HEK293 (cell line): Measurements from ENCODE around the gene GALNT9.

Experiments
- CTCF ChIA-PET: fragments of 350-600 bp; formaldehyde crosslinking; extraction: SDS; loops from one replicate; lab custom pipeline; 2021; ENCODE audit warnings: antibody characterized with exemption; lab: Yijun Ruan, JAX
- POLR2A ChIA-PET: fragments of 300-600 bp; formaldehyde crosslinking; extraction: SDS; loops from one replicate; lab custom pipeline; 2020; ENCODE audit warnings: antibody characterized with exemption, inconsistent platforms; lab: Yijun Ruan, JAX
- H3K27ac ChIP-seq: fragments of 200-500 bp; sonication (Bioruptor generic); 2 replicates; pipeline ENCODE4 v1.5.1; 2014; ENCODE audit warnings: low read depth, low read length, control low read depth, inconsistent platforms; ENCODE audit errors: extremely low read depth
- H3K36me3 ChIP-seq, 2 experiments: fragments of 200-500 bp in 1 of 2; sonication (Bioruptor generic) in 1 of 2; 1 replicate in 1 of 2; 2 replicates in 1 of 2; pipeline ENCODE4 v1.5.1; 2014 to 2017; ENCODE audit warnings: inconsistent platforms in 2 of 2, low read length in 2 of 2; ENCODE audit not compliant: control insufficient read depth in 2 of 2, insufficient read depth in 1 of 2
- H3K4me1 ChIP-seq: fragments of 200-500 bp; sonication (Bioruptor generic); 2 replicates; pipeline ENCODE4 v1.5.1; 2014; ENCODE audit warnings: mild to moderate bottlenecking, low read length, inconsistent platforms; ENCODE audit not compliant: control insufficient read depth, insufficient read depth
- H3K4me3 ChIP-seq: 2 replicates; pipeline ENCODE4 v1.5.1; 2011; ENCODE audit warnings: low read depth, mild to moderate bottlenecking, control low read depth, low read length, moderate library complexity
- H3K9me3 ChIP-seq: fragments of 200-500 bp; sonication (Bioruptor generic); 2 replicates; pipeline ENCODE4 v1.5.1; 2014; ENCODE audit warnings: low read depth, low read length, inconsistent platforms; ENCODE audit not compliant: control insufficient read depth, insufficient read depth
- REST ChIP-seq: fragments of 450-650 bp; formaldehyde crosslinking; IDR thresholded peaks from 2 replicates; pipeline ENCODE4 v1.5.1; 2016; ENCODE audit warnings: missing biosample characterization, missing genetic modification characterization
- SALL2 ChIP-seq: fragments of 450-650 bp; formaldehyde crosslinking; IDR thresholded peaks from 2 replicates; pipeline ENCODE4 v1.5.0; 2017; ENCODE audit warnings: missing biosample characterization, mild to moderate bottlenecking, missing genetic modification characterization, borderline replicate concordance
- ZNF114 ChIP-seq: fragments of 450-650 bp; formaldehyde crosslinking; IDR thresholded peaks from 2 replicates; pipeline ENCODE4 v1.5.0; 2017; ENCODE audit warnings: missing biosample characterization, missing genetic modification characterization
- ZNF140 ChIP-seq: fragments of 450-650 bp; formaldehyde crosslinking; IDR thresholded peaks from 2 replicates; pipeline ENCODE4 v1.5.1; 2016; ENCODE audit warnings: missing biosample characterization, missing genetic modification characterization
- ZNF341 ChIP-seq: fragments of 450-650 bp; formaldehyde crosslinking; IDR thresholded peaks from 2 replicates; pipeline ENCODE4; 2016; ENCODE audit warnings: low read depth, missing biosample characterization, missing genetic modification characterization
- ZNF404 ChIP-seq: fragments of 450-650 bp; formaldehyde crosslinking; IDR thresholded peaks from 2 replicates; pipeline ENCODE4 v1.5.1; 2017; ENCODE audit warnings: missing biosample characterization, missing genetic modification characterization
- ZNF423 ChIP-seq: fragments of 450-650 bp; formaldehyde crosslinking; IDR thresholded peaks from 2 replicates; pipeline ENCODE4 v1.5.1; 2016; ENCODE audit warnings: missing biosample characterization, missing genetic modification characterization
- ZNF510 ChIP-seq: fragments of 450-650 bp; formaldehyde crosslinking; IDR thresholded peaks from 2 replicates; pipeline ENCODE4 v1.5.1; 2018; ENCODE audit warnings: mild to moderate bottlenecking, missing genetic modification characterization, missing biosample characterization; ENCODE audit not compliant: insufficient replicate concordance
- ZNF548 ChIP-seq: fragments of 450-650 bp; formaldehyde crosslinking; IDR thresholded peaks from 2 replicates; pipeline ENCODE4 v1.5.1; 2016; ENCODE audit warnings: missing biosample characterization, missing genetic modification characterization
- ZNF621 ChIP-seq: fragments of 450-650 bp; formaldehyde crosslinking; IDR thresholded peaks from 2 replicates; pipeline ENCODE4 v1.5.1; 2017; ENCODE audit warnings: missing biosample characterization, missing genetic modification characterization
- ZNF624 ChIP-seq: fragments of 450-650 bp; formaldehyde crosslinking; IDR thresholded peaks from 2 replicates; pipeline ENCODE4 v1.5.1; 2017; ENCODE audit warnings: missing biosample characterization, missing genetic modification characterization
- TF ChIP-seq, protein P1 (sequence below): fragments of 450-650 bp; formaldehyde crosslinking; IDR thresholded peaks from 2 replicates; pipeline ENCODE4 v1.5.1; 2016; ENCODE audit warnings: missing biosample characterization, missing genetic modification characterization
- TF ChIP-seq, protein P2 (sequence below): fragments of 450-650 bp; formaldehyde crosslinking; IDR thresholded peaks from 2 replicates; pipeline ENCODE4 v1.5.1; 2016; ENCODE audit warnings: missing biosample characterization, missing genetic modification characterization

Gene GALNT9

DNA sequence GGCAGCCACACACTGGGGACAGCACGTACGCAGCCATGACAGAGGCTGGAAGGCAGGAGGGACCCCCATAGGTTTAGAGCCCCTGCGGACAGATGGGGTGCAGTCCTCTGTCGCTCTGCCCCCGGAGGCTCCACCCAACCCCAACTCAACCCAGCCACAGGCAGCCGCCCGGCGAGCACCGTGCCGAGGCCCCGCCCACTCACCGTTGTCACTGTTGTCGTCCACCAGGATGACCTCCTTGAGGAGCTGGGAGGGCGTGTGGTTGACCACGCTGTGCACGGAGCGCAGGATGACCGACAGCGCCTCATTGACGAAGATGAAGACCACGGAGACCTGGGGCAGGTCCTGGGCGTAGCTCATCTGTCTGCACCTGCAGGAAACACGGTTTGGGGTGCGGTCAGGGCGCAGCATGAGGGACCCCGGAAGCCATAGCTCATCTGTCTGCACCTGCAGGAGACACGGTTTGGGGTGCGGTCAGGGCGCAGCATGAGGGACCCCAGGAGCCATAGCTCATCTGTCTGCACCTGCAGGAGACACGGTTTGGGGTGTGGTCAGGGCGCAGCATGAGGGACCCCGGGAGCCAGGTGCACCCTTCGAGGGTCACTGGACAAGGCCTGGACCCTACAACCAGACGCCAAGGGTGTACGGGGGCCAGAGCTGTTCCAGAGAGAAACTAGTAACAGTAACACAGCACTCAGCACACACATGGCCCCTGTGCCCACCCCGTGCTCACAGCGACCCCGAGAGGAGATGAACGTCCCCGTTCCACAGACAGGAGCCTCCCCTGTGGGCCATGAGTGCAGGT is 66.9 kb downstream of the GALNT9 start:
- TF ChIP-seq ZNF140, result no peak
- TF ChIP-seq ZNF341 (tag by site-specific recombination), result no peak
- TF ChIP-seq, protein P1, sequence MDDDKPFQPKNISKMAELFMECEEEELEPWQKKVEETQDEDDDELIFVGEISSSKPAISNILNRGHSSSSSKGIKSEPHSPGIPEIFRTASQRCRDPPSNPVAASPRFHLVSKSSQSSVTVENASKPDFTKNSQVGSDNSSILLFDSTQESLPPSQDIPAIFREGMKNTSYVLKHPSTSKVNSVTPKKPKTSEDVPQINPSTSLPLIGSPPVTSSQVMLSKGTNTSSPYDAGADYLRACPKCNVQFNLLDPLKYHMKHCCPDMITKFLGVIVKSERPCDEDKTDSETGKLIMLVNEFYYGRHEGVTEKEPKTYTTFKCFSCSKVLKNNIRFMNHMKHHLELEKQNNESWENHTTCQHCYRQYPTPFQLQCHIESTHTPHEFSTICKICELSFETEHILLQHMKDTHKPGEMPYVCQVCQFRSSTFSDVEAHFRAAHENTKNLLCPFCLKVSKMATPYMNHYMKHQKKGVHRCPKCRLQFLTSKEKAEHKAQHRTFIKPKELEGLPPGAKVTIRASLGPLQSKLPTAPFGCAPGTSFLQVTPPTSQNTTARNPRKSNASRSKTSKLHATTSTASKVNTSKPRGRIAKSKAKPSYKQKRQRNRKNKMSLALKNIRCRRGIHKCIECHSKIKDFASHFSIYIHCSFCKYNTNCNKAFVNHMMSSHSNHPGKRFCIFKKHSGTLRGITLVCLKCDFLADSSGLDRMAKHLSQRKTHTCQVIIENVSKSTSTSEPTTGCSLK (tag by site-specific recombination), result no peak
- no peak for TF ChIP-seq ZNF510 (tag by site-specific recombination)
- TF ChIP-seq ZNF548, result no peak
- no peak for TF ChIP-seq SALL2 (tag by site-specific recombination)
- no peak for TF ChIP-seq ZNF624 (tag by site-specific recombination)
- TF ChIP-seq ZNF621, result no peak
- TF ChIP-seq ZNF114 (tag by site-specific recombination), result no peak
- TF ChIP-seq, protein P2, sequence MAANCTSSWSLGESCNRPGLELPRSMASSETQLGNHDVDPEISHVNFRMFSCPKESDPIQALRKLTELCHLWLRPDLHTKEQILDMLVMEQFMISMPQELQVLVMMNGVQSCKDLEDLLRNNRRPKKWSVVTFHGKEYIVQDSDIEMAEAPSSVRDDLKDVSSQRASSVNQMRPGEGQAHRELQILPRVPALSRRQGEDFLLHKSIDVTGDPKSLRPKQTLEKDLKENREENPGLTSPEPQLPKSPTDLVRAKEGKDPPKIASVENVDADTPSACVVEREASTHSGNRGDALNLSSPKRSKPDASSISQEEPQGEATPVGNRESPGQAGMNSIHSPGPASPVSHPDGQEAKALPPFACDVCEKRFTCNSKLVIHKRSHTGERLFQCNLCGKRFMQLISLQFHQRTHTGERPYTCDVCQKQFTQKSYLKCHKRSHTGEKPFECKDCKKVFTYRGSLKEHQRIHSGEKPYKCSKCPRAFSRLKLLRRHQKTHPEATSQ (tag by site-specific recombination), result no peak
- no peak for TF ChIP-seq ZNF404

GRCh38 chr12:132261328-132262138 is 67.9 kb downstream of the GALNT9 start:
- Histone ChIP-seq H3K27ac (no peak overlapping the region), H3K36me3 (no peaks in the 10 kb centered on the region), H3K9me3 (no peaks in the 10 kb centered on the region), H3K4me3 (no peak overlapping the region), H3K4me1 (no peaks in the 10 kb centered on the region)
- TF ChIP-seq ZNF423, result no peak
- TF ChIP-seq REST (tag by site-specific recombination), result peak; percentile 56; the same call in 1 of the 2 replicates
- ChIA-PET POLR2A (no interaction called here), CTCF (no interaction called here)

More for the DNA sequence above, 66.9 kb downstream of the GALNT9 start:
- CTCF ChIA-PET, result no interaction called here
- Histone ChIP-seq H3K9me3 (no peaks in the 10 kb centered on the region), H3K36me3 (no peaks in the 10 kb centered on the region), H3K4me1 (no peaks in the 10 kb centered on the region), H3K27ac (no peak overlapping the region), H3K4me3 (no peak overlapping the region)
- POLR2A ChIA-PET, result no interaction called here
